Activated T-cell treated with anti-CD3 and anti-CD28 coated beads for 1 hour (primary cell): Measurements from ENCODE around the gene GDF10.

Experiments
- DNase-seq: peaks from one replicate; pipeline ENCODE4 v3.0.0-alpha.2; 2020; ENCODE audit warnings: low read depth

Gene GDF10

GRCh38 chr10:47354165-47354564 is 54.2 kb downstream of the GDF10 start:
- DNase-seq: no peak

DNA sequence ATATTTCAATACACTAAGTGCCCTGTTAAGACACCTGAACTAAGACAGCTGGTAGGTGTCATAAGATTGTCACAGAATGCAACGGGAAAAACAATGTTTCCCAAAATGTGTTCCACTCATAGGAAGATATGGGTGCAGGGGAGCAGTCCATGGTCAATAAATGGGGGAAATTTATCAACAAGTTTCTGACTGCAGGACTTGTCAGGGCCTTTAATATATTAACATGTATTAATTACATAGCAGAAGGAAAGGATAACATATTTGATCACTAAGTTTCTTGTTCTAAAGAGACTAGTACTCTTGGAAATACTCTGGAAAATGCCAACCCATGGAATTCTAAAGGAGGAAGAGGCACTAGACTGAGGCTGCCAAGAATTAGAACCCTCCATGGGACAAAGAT is 54.9 kb downstream of the GDF10 start:
- no peak for DNase-seq

DNA sequence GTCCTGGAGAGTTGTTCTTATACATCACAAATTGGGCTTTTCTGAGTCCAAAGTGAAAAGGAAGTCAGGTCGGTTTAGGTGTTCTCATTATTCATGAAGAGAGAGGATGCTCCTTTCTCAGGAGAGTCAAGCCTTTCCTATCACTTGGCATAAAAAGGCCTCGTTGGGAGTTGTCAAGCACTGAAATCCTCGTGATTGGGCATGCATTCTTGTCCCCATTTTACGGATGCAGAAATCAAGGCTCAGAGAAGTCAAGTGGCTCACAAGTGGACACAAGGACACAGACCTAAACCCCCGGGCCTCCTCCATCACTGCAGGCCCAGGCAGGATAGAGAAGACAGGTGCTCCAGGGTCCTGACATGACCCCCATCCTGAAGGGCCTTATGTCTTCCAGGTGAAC is 56.7 kb downstream of the GDF10 start:
- no peak for DNase-seq

GRCh38 chr10:47357131-47357582 is 57.2 kb downstream of the GDF10 start:
- DNase-seq: no peak

GRCh38 chr10:47357911-47358310 is 57.9 kb downstream of the GDF10 start:
- no peak for DNase-seq

- DNase-seq: no peak
Observed at GRCh38 chr10:47358457-47358856, 58.5 kb downstream of the GDF10 start.

- DNase-seq: no peak
Observed at GRCh38 chr10:47359101-47359500, 59.1 kb downstream of the GDF10 start.

GRCh38 chr10:47359626-47360418 is 59.8 kb downstream of the GDF10 start:
- DNase-seq: no peak

DNA sequence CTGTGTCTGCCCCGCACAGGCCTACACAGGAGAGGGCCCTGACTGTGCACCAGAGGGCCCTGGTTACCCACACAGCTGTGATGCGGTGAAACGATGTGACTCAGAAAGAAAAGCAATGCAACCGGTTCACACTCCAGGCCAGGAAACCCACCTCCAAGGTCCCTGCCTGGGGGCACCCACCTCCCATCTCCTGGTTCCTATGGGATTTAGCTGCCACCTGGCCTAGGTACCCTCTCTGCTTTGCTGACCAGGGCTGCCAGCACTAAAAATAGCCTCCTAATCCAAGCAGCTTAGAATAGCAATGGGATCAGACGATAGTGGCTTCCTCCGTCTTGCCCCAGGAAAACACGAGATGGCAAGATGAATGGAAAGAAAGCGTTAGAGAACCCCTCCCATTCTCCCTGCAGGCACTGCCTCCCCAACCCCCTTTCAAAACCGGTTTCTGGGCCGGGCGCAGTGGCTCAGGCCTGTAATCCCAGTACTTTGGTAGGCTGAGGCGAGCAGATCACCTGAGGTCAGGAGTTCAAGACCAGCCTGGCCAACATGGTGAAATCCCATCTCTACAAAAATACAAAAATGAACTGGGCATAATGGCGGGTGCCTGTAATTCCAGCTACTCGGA is 60.5 kb downstream of the GDF10 start:
- no peak for DNase-seq

- DNase-seq: no peak
Observed at GRCh38 chr10:47361293-47361692, 61.3 kb downstream of the GDF10 start.

DNA sequence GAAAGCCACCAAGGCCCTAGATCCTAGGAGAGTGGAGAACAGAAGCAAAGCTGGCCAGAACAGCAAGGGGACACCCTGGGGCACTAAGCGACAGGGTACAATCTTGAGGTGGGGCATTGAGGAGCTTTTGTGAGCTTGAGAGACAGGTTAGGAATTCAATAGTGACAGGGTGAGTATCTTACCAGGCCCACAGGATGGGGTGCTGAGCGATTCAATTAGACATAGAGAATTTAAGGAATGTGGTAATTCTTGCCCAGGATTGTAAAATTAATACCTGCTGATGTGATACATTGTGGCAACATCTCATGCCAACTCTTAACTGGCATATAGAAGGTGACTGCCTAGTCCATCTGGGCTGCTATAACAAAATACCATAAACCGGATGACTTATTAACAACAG is 62.2 kb downstream of the GDF10 start:
- DNase-seq: no peak
